ENCODE data around the gene MED29.

DNA sequence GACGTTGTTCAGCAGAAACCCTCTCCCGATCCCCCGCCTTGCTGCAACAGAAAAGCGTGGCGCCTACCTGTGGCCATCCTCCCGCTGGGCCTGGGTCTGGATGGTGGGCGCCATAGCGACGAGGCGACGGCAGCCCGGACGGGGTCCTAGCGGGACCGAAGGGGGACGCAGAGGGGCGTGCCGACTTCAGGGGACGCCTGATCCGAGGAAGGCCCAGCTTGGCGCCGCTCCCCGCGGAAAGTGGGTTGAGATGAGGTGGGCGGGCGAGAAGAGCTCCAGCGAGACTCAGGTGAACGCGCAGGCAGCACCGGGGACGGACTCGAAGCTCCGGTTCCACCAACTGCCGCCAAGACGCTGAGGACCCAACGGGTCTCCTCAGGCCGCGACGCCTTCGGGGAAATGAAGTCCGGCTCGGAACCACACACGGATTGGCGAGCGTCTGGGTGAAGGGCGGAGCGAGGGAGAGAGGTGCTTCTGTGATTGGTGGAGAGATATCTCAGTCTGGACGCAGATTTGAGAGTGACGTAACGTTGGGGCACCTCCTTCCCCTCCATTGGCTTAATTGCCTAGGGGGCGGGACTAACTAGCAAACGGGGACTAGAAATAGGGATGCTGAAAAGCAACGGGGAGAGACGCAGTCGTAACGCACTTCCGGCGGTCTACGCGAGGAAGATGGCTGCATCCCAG lies at the start of gene MED29, which contains the start of gene PAF1:
- TF ChIP-seq, protein P1, sequence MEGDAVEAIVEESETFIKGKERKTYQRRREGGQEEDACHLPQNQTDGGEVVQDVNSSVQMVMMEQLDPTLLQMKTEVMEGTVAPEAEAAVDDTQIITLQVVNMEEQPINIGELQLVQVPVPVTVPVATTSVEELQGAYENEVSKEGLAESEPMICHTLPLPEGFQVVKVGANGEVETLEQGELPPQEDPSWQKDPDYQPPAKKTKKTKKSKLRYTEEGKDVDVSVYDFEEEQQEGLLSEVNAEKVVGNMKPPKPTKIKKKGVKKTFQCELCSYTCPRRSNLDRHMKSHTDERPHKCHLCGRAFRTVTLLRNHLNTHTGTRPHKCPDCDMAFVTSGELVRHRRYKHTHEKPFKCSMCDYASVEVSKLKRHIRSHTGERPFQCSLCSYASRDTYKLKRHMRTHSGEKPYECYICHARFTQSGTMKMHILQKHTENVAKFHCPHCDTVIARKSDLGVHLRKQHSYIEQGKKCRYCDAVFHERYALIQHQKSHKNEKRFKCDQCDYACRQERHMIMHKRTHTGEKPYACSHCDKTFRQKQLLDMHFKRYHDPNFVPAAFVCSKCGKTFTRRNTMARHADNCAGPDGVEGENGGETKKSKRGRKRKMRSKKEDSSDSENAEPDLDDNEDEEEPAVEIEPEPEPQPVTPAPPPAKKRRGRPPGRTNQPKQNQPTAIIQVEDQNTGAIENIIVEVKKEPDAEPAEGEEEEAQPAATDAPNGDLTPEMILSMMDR (conservative IDR thresholded peaks at IDR 0.05 in 1 of 2, IDR thresholded peaks at IDR 0.05 in 1 of 2; ENCODE audit: low read depth in 1 of 2, low read length in 2 of 2): no peak
- no peak for TF ChIP-seq EZH2 (IDR thresholded peaks at IDR 0.05; ENCODE audit: low read length, missing control alignments)
